Activated T-helper 1 cell treated with anti-CD3 and anti-CD28 coated beads, Interleukin-12 subunit alpha, Interleukin-12 subunit beta, Interleukin-2, Interleukin-4 antibody, amounts not matched to agents 30 ng/mL and 10 ng/mL and 1 ng/mL, durations not matched to agents 14 hours and 24 hours and 36 hours (primary cell): Measurements from ENCODE around the gene NUP62. TPM values are rescaled to one million over a fixed set of nuclear protein-coding genes. Genes with fewer than 3 reads are reported as not detected.
A peak's percentile ranks its signal among the peaks of the same experiment; 100 is the strongest.

Experiments used
- DNase-seq: peaks from one replicate; pipeline ENCODE4 v3.0.0; 2021; ENCODE audit warnings: low spot score
- H3K27ac Mint-ChIP-seq: one replicate; pipeline ENCODE4 v1.8.0; 2021; ENCODE audit warnings: mild to moderate bottlenecking, mixed read lengths
- H3K27me3 Mint-ChIP-seq: one replicate; pipeline ENCODE4 v1.8.0; 2022; ENCODE audit warnings: mild to moderate bottlenecking, moderate library complexity, mixed read lengths; ENCODE audit not compliant: insufficient read depth
- H3K36me3 Mint-ChIP-seq: one replicate; pipeline ENCODE4 v1.8.0; 2021; ENCODE audit warnings: low read depth, mixed read lengths
- H3K4me1 Mint-ChIP-seq: one replicate; pipeline ENCODE4 v1.8.0; 2021; ENCODE audit warnings: low read depth, mixed read lengths
- H3K4me3 Mint-ChIP-seq: one replicate; pipeline ENCODE4 v1.8.0; 2021; ENCODE audit warnings: mild to moderate bottlenecking, moderate library complexity, mixed read lengths
- H3K9me3 Mint-ChIP-seq: one replicate; pipeline ENCODE4 v1.8.0; 2021; ENCODE audit warnings: mixed read lengths
- intact Hi-C: fragments of 100-400 bp; cut with micrococcal nuclease; formaldehyde crosslinking; loops from one replicate; pipeline ENCODE4 v1.15.1; 2024
- total RNA-seq: library from RNA; stranded (reverse); gene quantifications from 2 replicates; pipeline ENCODE4 v1.2.3, GENCODE V29; 2022

The NUP62 gene
- total RNA-seq, 1 donor from 2014 or later, result 231 TPM

- H3K4me1 Mint-ChIP-seq, result peaks cover 49% of the 10 kb centered on the region
- peak overlapping the region; percentile 12 for H3K27ac Mint-ChIP-seq
These were observed 11.2 kb downstream of the NUP62 start for GRCh38 chr19:49918089-49918488.

GRCh38 chr19:49916839-49917733, 12.2 kb downstream of the NUP62 start:
- peaks cover 63% of the 10 kb centered on the region for H3K36me3 Mint-ChIP-seq
- intact Hi-C loops, result no loop called here
- no peaks in the 10 kb centered on the region for H3K27me3 Mint-ChIP-seq
- DNase-seq, result no peak
- H3K4me3 Mint-ChIP-seq, result no peak overlapping the region
- peak overlapping the region; percentile 74 for H3K27ac Mint-ChIP-seq
- H3K4me1 Mint-ChIP-seq, result peaks cover 50% of the 10 kb centered on the region
- H3K9me3 Mint-ChIP-seq, result no peaks in the 10 kb centered on the region

More at GRCh38 chr19:49918089-49918488, 11.2 kb downstream of the NUP62 start:
- Mint-ChIP-seq H3K4me3 (no peak overlapping the region), H3K36me3 (peaks cover 61% of the 10 kb centered on the region), H3K27me3 (no peaks in the 10 kb centered on the region), H3K9me3 (no peaks in the 10 kb centered on the region)
- no peak for DNase-seq
- intact Hi-C loops, result no loop called here

- DNase-seq, result no peak
- H3K4me1 Mint-ChIP-seq, result peaks cover 60% of the 10 kb centered on the region
- H3K36me3 Mint-ChIP-seq, result peaks cover 56% of the 10 kb centered on the region
- no peaks in the 10 kb centered on the region for H3K27me3 Mint-ChIP-seq
- intact Hi-C loops, result no loop called here
- H3K27ac Mint-ChIP-seq, result peak overlapping the region; percentile 83
- no peaks in the 10 kb centered on the region for H3K9me3 Mint-ChIP-seq
- H3K4me3 Mint-ChIP-seq, result no peak overlapping the region
These were observed 14.0 kb downstream of the NUP62 start for GRCh38 chr19:49915271-49915670.

- H3K4me1 Mint-ChIP-seq, result peaks cover 54% of the 10 kb centered on the region
- H3K27me3 Mint-ChIP-seq, result no peaks in the 10 kb centered on the region
- peak overlapping the region; percentile 96 for H3K27ac Mint-ChIP-seq
- no peaks in the 10 kb centered on the region for H3K9me3 Mint-ChIP-seq
- H3K36me3 Mint-ChIP-seq, result peaks cover 54% of the 10 kb centered on the region
- intact Hi-C loops, result no loop called here
- no peak overlapping the region for H3K4me3 Mint-ChIP-seq
- no peak for DNase-seq
These were observed 15.6 kb downstream of the NUP62 start for GRCh38 chr19:49913720-49914119.

GRCh38 chr19:49912965-49913685, 16.2 kb downstream of the NUP62 start:
- peak overlapping the region; percentile 45 for H3K4me3 Mint-ChIP-seq

GRCh38 chr19:49911381-49912145, 17.7 kb downstream of the NUP62 start:
- peaks cover 63% of the 10 kb centered on the region for H3K4me1 Mint-ChIP-seq
- H3K27ac Mint-ChIP-seq, result peak overlapping the region; percentile 96
- no peak for DNase-seq
- H3K36me3 Mint-ChIP-seq, result peaks cover 59% of the 10 kb centered on the region
- H3K9me3 Mint-ChIP-seq, result no peaks in the 10 kb centered on the region
- peak overlapping the region; percentile 75 for H3K4me3 Mint-ChIP-seq
- H3K27me3 Mint-ChIP-seq, result no peaks in the 10 kb centered on the region
- intact Hi-C loops, result loop anchor here (1.0 kb wide), 3 partner anchors 14 to 34 kb away; partner anchors contain the start of genes AKT1S1, ATF5, NUP62 and TBC1D17

More at GRCh38 chr19:49912965-49913685, 16.2 kb downstream of the NUP62 start:
- no peak for DNase-seq
- H3K27me3 Mint-ChIP-seq, result no peaks in the 10 kb centered on the region
- intact Hi-C loops, result no loop called here
- peak overlapping the region; percentile 96 for H3K27ac Mint-ChIP-seq
- H3K9me3 Mint-ChIP-seq, result no peaks in the 10 kb centered on the region
- H3K4me1 Mint-ChIP-seq, result peaks cover 59% of the 10 kb centered on the region
- H3K36me3 Mint-ChIP-seq, result peaks cover 54% of the 10 kb centered on the region

- intact Hi-C loops, result no loop called here
- Mint-ChIP-seq H3K9me3 (no peaks in the 10 kb centered on the region), H3K4me1 (peaks cover 59% of the 10 kb centered on the region), H3K27ac (peak overlapping the region; percentile 96), H3K4me3 (no peak overlapping the region), H3K36me3 (peaks cover 61% of the 10 kb centered on the region), H3K27me3 (no peaks in the 10 kb centered on the region)
- DNase-seq, result no peak
These were observed 19.1 kb downstream of the NUP62 start for GRCh38 chr19:49910179-49910578.

- H3K27ac Mint-ChIP-seq, result no peak overlapping the region
- H3K27me3 Mint-ChIP-seq, result no peaks in the 10 kb centered on the region
- intact Hi-C loops, result no loop called here
- peaks cover 58% of the 10 kb centered on the region for H3K4me1 Mint-ChIP-seq
- peaks cover 52% of the 10 kb centered on the region for H3K36me3 Mint-ChIP-seq
- H3K9me3 Mint-ChIP-seq, result no peaks in the 10 kb centered on the region
- no peak for DNase-seq
- no peak overlapping the region for H3K4me3 Mint-ChIP-seq
These were observed 20.6 kb downstream of the NUP62 start for GRCh38 chr19:49908480-49909420.

- intact Hi-C loops, result no loop called here
- Mint-ChIP-seq H3K27ac (peak overlapping the region; percentile 61), H3K4me3 (no peak overlapping the region), H3K36me3 (peaks cover 44% of the 10 kb centered on the region), H3K27me3 (no peaks in the 10 kb centered on the region), H3K4me1 (peaks cover 50% of the 10 kb centered on the region), H3K9me3 (no peaks in the 10 kb centered on the region)
- no peak for DNase-seq
These were observed 21.4 kb downstream of the NUP62 start for GRCh38 chr19:49907745-49908446.

GRCh38 chr19:49906879-49907564, 22.3 kb downstream of the NUP62 start:
- no peaks in the 10 kb centered on the region for H3K9me3 Mint-ChIP-seq
- H3K27ac Mint-ChIP-seq, result peak overlapping the region; percentile 61
- H3K27me3 Mint-ChIP-seq, result no peaks in the 10 kb centered on the region
- intact Hi-C loops, result no loop called here
- DNase-seq, result no peak
- H3K4me1 Mint-ChIP-seq, result peaks cover 44% of the 10 kb centered on the region
- no peak overlapping the region for H3K4me3 Mint-ChIP-seq
- H3K36me3 Mint-ChIP-seq, result peaks cover 39% of the 10 kb centered on the region

- DNase-seq, result no peak
- peak overlapping the region; percentile 44 for H3K27ac Mint-ChIP-seq
- intact Hi-C loops, result no loop called here
- H3K36me3 Mint-ChIP-seq, result peaks cover 29% of the 10 kb centered on the region
- no peak overlapping the region for H3K4me3 Mint-ChIP-seq
- peaks cover 36% of the 10 kb centered on the region for H3K4me1 Mint-ChIP-seq
- H3K9me3 Mint-ChIP-seq, result no peaks in the 10 kb centered on the region
- no peaks in the 10 kb centered on the region for H3K27me3 Mint-ChIP-seq
These were observed 25.2 kb downstream of the NUP62 start for GRCh38 chr19:49904136-49904535.
